Left ventricle myocardium inferior (tissue), 1 donor: ENCODE measurements around the gene CSMD2. TPM values are rescaled to one million over a fixed set of nuclear protein-coding genes. Genes with fewer than 3 reads are reported as not detected.

Source experiments
- DNase-seq: peaks from one replicate; pipeline ENCODE4 v3.0.0-alpha.2; 2020
- H3K27ac ChIP-seq: fragments of 200-600 bp; replicated peaks from 2 replicates; pipeline ENCODE4 v1.8.0; 2021
- H3K27me3 ChIP-seq: fragments of 200-600 bp; 2 replicates; pipeline ENCODE4 v1.8.0; 2021; ENCODE audit warnings: low read depth
- H3K36me3 ChIP-seq: fragments of 200-600 bp; 2 replicates; pipeline ENCODE4 v1.8.0; 2021
- H3K4me1 ChIP-seq: fragments of 200-600 bp; 2 replicates; pipeline ENCODE4 v1.8.0; 2021
- H3K4me3 ChIP-seq: fragments of 200-600 bp; 2 replicates; pipeline ENCODE4 v1.8.0; 2021; ENCODE audit warnings: mild to moderate bottlenecking, moderate library complexity
- H3K9me3 ChIP-seq: fragments of 200-600 bp; replicated peaks from 2 replicates; pipeline ENCODE4 v1.8.0; 2021
- intact Hi-C: fragments of 100-400 bp; cut with micrococcal nuclease; formaldehyde crosslinking; loops from one replicate; pipeline ENCODE4 v1.11.0; 2022
- long read RNA-seq: library from polyadenylated mRNA; unstranded; transcript quantifications from one replicate; pipeline ENCODE4 v2.0.0, GENCODE V29; 2021
- total RNA-seq: library from RNA; stranded (reverse); fragmentation: NEBNext Ultra II Directional; extraction: Animal tissue kit (Norgen Biotek cat#: 25700); gene quantifications from one replicate; pipeline ENCODE4 v1.2.1, GENCODE V29; 2021
- TF ChIP-seq, protein P1 (sequence below): fragments of 200-600 bp; IDR thresholded peaks from 2 replicates; pipeline ENCODE4 v1.8.0; 2021; ENCODE audit warnings: antibody characterized with exemption, mild to moderate bottlenecking, borderline replicate concordance
- donor health status: DM: no; HTN: yes; CAD: no; lungs with severe emphysema.

The CSMD2 gene
- 0.14 TPM for total RNA-seq
- long read RNA-seq: 0 reads

DNA sequence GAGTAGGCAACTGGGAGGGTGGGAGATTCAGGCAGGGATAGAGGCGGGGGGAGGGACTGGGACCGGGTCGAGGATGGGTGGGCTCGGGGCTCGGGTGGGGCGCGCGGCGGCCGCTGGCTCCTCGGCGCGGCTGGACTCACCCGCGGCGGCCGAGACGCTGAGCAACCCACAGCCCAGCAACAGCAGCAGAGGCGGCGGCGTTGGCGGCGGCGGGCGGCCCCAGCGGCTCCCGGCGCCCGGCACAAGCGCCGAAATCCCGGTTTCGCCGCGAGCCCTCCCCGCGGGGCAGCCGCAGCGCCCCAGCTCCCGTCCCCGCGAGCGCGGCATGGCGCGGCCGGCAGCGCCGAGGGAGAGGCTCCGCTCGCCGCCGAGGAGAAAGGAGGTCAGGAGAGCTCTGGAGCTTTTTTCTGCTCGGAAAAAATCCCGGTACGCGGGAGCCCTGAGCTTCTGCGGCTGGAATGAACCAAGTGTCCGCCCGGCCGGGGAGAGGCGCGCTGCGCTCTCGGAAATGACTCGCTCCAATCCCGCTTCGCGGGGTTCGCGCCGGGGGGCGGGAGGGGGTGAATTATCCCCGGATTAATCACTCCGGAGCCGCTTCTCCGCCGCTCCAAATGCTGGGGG is at the start of gene CSMD2:
TSS of gene CSMD2 (minus strand) at position 460 of the 621 bp plus-strand sequence. CDS start at position 327, 133 bp downstream.
- H3K4me3 ChIP-seq: peak within 1 kb of the TSS; percentile 60
- intact Hi-C loops: no loop called here
- no peaks in the 10 kb centered on the region for H3K36me3 ChIP-seq
- H3K27ac ChIP-seq: no peak within 1 kb of the TSS
- TF ChIP-seq, protein P1, sequence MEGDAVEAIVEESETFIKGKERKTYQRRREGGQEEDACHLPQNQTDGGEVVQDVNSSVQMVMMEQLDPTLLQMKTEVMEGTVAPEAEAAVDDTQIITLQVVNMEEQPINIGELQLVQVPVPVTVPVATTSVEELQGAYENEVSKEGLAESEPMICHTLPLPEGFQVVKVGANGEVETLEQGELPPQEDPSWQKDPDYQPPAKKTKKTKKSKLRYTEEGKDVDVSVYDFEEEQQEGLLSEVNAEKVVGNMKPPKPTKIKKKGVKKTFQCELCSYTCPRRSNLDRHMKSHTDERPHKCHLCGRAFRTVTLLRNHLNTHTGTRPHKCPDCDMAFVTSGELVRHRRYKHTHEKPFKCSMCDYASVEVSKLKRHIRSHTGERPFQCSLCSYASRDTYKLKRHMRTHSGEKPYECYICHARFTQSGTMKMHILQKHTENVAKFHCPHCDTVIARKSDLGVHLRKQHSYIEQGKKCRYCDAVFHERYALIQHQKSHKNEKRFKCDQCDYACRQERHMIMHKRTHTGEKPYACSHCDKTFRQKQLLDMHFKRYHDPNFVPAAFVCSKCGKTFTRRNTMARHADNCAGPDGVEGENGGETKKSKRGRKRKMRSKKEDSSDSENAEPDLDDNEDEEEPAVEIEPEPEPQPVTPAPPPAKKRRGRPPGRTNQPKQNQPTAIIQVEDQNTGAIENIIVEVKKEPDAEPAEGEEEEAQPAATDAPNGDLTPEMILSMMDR: no peak
- H3K27me3 ChIP-seq: peaks cover 100% of the 10 kb centered on the region
- peaks cover 42% of the 10 kb centered on the region for H3K4me1 ChIP-seq
- no peaks in the 10 kb centered on the region for H3K9me3 ChIP-seq
- DNase-seq: peak; percentile 18

DNA sequence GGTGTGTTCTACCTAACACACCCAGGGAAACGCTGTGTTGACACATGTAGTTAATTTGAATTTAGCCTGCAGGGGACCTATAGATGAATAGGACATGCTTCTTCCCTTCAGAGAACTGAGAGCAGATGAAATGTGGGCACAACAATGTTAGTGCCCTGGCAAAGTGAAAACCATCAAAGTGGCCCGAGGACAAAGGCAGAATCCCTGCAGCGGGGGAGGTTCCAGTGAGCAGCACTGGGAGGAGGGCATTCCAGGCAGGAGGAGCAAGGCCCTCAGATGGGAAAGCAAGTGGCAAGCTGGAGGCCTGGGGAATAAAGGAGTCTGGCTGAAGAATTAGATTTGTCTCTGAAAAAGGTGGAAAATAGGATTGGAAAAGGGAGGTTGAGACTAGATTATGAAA is 48.9 kb upstream of the CSMD2 start:
- H3K4me3 ChIP-seq: no peak overlapping the region
- TF ChIP-seq, protein P1: no peak
- peaks cover 93% of the 10 kb centered on the region for H3K27me3 ChIP-seq
- no peaks in the 10 kb centered on the region for H3K4me1 ChIP-seq
- no peaks in the 10 kb centered on the region for H3K9me3 ChIP-seq
- H3K36me3 ChIP-seq: no peaks in the 10 kb centered on the region
- no peak overlapping the region for H3K27ac ChIP-seq
- intact Hi-C loops: no loop called here
- DNase-seq: no peak

DNA sequence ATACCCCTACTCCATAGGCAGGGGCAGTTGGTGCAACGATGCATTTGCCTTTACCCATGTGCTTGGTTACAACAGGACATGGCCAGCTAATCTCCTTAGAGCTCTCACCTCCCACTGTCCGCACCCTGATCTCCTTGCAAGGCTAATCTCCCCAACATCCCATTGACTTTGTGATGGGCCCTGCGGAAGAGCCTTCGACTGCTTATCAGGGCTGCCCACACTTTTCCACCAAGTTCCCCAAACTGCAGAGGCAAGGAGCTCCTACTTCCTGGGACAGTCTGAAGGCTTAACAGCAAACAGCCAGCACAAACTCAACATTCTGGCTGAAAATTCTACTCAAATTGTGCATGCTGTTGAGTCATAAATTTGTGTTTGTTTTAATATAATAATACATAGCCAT is 47.6 kb upstream of the CSMD2 start:
- H3K27me3 ChIP-seq: peaks cover 95% of the 10 kb centered on the region

DNA sequence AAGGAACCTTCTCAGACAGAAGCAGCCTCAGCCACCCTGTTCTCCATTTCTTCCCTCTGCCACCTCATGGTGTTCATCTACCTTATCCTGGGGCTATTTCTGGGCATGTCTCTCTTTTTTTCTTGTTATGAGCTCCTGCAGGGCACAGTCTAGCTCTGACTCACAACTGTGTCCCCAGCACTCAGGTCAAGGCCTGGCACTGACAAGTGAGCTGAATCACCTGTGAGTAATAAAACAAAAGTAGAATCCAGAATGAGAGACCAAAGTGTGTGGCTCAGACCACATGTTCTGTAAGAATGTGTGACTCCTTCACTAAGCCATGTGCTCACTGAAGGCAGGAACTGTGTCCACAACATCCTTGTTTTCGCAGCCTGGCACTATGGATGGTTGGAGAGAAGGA is 34.9 kb upstream of the CSMD2 start:
- intact Hi-C loops: no loop called here
- H3K4me3 ChIP-seq: no peak overlapping the region
- TF ChIP-seq, protein P1: no peak
- H3K4me1 ChIP-seq: no peaks in the 10 kb centered on the region
- H3K36me3 ChIP-seq: no peaks in the 10 kb centered on the region
- H3K9me3 ChIP-seq: no peaks in the 10 kb centered on the region
- H3K27ac ChIP-seq: no peak overlapping the region
- H3K27me3 ChIP-seq: peaks cover 78% of the 10 kb centered on the region
- DNase-seq: no peak

More for the DNA sequence above, 47.6 kb upstream of the CSMD2 start:
- intact Hi-C loops: no loop called here
- DNase-seq: no peak
- H3K4me1 ChIP-seq: no peaks in the 10 kb centered on the region
- H3K4me3 ChIP-seq: no peak overlapping the region
- H3K9me3 ChIP-seq: no peaks in the 10 kb centered on the region
- TF ChIP-seq, protein P1: no peak
- H3K27ac ChIP-seq: no peak overlapping the region
- no peaks in the 10 kb centered on the region for H3K36me3 ChIP-seq

DNA sequence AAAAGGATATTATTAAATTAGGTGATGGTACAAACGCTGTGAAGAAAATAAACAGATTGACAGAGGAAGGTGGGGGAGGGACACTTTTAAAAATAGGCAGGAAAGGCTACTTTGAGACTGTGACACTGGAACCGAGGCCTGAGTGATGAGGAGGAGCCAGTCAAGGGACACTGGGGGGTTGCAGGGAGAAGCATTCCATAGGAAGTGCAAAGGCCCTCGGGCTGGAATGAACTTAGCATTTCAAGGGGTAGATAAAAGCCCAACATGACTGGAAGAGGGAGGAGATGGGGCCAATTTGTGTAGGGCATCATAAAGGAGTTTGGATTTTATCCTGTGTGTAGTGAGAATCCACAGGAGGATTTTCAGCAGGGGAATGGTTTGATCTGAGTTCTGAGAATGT is 27.6 kb upstream of the CSMD2 start:
- no peaks in the 10 kb centered on the region for H3K4me1 ChIP-seq

More for the DNA sequence above, 27.6 kb upstream of the CSMD2 start:
- TF ChIP-seq, protein P1: no peak
- Histone ChIP-seq H3K27me3 (peaks cover 62% of the 10 kb centered on the region), H3K4me3 (no peak overlapping the region), H3K27ac (no peak overlapping the region), H3K36me3 (no peaks in the 10 kb centered on the region), H3K9me3 (peaks cover 16% of the 10 kb centered on the region)
- intact Hi-C loops: no loop called here
- no peak for DNase-seq
